GM21825 (cell line): ENCODE measurements around the gene HSP90AB1.

Experiments used
- ATAC-seq: cut with Tn5 transposase; IDR thresholded peaks from one replicate; pipeline ENCODE4 v1.9.1; 2021; ENCODE audit warnings: mild to moderate bottlenecking, moderate library complexity; ENCODE audit not compliant: unreplicated experiment

HSP90AB1 gene

DNA sequence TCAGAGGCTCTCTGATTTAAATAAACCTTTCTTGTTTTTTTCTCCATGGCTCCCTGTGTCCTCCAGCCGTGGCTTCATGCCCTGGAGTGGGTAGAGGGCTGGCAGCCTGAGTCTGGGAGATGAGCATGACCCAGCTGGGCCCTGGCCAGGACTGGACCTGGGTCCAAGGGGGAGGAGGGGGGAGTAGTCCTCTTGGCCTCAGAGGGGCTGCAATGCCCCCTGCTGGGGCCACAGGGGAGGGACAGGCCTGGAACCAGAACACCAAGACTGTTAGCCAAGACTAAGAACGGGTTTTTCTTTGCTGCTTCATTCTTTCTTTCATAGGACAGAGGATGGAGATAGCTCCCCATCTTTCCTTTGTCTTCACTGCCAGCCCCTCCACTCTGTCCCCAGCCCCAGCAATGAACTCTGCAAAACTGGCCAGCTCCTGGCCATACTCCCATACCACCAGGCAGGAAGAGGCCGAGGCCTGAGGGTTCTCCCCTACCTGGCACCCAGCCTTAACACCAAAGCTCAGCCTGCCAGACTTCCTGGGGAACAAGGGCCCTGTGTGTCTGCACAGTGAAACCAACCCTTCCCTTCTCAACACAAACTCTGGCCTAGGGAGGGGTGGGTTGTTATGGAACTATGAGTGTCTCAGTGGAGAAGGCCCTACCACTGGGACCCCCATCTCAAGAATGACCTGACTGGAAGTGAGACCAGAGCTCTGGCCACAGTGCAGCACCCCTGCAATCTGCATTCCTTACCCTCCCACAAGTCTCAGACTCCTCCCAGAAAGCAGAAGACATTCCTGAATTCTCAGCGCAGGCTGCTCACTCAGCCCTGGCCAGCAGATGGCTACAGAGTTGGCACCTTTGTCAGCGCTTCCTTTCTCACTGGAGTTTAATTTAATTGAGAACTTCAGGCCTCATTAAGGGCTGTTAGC, 12.5 kb upstream of the HSP90AB1 start:
- ATAC-seq = no peak

DNA sequence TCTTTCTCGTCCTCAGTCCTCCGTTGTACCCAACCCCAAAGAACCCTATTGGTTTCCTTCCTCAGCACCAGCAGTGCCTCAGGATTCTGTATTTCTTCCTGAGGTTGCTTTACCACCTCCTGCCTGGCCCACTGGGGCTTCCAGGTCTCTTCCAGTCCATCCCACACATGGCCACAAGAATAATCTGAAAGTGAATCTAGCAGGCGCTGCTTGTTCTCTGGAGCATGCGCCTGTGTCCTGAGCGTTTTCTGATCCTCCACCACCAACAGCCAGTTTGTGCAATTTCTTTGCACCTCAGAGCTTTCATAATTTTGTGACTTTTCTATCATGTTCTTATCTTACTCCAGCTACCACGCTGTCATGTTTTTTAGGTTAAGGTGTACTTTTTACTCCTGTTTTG, 11.6 kb upstream of the HSP90AB1 start:
- no peak for ATAC-seq

DNA sequence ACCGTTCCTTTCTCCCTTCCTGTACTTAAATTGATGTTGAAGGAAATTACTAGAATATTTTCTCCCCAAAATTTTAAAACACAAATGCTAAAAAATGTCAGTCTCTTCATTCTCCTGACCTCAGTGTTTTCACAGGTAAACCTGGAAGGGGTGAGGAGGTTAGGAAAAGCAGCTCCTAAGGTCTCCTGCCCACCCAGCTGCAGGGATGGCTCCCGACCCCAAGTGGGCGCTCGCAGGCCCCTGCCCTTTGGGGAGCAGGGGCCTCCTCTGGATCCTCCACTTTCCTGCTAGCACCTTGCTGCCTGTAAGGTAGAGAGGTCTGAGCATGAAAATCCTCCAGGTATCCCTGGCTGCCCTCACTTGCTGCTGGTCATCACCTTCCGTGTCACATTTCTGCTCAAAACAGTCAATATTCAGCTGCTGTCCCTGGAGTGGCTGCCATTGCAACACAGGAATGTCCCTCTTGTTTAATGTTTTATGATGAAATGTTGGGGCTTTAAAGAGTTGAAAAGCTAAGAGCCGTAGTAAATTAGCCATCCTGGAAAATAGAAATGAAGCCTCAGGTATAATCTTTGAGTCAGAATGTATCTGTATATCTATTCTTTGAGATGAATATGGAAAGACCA, 10.9 kb upstream of the HSP90AB1 start:
- ATAC-seq = no peak

DNA sequence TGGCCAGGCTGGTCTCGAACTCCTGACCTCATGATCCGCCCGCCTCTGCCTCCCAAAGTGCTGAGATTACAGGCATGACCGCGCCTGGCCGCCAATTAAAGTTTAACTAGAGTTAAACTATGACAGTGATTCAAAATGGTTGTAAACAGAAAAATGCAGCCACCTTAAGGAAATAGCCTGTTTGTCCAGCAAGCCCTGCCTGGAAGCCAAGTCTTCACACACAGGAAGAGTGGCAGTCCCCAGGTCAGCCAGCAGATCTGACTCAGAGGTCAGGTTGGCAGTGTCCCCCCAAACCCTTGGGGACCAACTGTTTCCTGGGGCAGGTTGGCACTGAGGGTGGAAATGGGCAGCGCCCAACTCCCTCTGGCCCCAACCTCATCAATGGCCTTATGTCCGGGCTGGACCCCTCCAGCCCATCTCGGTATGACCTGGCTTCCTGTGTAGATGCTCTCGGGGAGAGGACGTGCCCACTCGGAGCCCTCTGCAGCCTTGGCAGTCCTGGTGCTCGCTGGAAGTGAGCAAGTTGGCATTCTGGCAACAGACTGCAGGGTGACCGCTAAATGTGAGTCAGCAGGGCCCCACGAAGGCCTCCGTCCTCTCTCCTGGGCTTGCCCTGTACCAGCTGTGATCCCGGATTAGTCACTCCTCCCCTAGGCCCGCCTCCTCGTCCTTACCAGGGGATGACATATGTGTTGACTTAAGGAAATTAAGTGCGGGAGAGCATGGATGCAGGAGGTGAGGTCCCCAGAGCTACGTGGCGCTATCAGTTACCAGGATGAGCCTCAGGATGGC, 9.7 kb upstream of the HSP90AB1 start:
- ATAC-seq = peak; percentile 51

DNA sequence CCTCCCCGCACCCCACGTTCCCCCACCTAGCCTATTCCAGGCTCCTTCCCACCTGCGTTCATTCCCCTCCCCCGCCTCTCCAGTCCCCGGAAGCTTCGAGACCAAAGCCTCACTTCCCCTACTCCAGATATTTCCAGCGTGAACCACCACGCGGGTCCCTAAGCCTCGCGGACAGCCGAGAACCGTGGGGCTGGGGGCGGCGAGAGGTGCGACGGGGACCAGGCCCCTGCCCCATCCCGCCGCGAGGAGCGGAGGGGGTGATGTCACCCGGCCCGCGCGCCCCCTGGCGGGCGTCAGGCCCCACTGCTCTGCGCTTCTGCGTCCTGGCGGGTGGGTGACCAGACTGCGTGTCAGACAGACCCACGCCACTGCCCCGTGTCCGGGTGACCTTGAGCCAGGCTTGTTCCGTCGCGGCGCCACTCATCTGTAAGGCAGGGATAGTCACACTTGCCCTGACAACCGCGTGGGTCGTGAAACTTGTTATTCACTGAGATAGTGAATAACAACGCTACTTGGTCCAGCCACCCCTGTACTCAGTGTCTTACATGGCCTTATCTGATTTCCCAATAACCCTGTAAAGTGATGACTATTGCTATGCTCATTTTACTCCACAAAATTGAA, 9.0 kb upstream of the HSP90AB1 start:
- peak; percentile 79 for ATAC-seq

DNA sequence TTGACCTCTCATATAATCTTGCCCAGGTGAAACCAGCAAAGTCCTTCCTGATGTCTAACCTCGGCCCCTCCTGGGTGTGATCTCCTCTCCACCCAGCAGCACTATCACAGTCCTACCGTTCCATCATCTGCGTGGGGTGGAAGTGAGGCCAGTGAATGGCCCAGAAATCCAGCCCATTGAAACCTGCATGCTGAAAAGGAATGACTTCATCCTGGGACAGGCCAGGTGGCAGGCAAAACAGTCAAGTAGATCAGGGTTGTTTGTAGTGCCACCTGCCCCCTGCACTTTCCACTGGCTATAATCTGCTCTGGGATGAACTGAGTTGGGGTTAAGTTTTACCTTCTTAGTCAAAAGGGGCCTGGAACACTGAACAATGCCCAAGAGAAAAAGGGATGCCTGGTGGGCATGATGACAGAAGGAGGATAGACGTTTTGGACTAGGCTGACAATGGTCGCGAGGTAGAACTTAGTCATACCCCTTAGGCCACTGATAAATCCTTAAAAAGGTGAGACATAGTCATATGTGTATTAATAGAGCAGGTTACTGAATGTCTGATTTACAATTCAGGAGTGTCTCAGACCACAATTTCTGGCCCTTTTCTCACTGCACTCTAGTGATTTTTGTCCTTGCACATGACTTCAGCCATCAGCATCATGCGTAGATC, 8.1 kb upstream of the HSP90AB1 start:
- no peak for ATAC-seq

DNA sequence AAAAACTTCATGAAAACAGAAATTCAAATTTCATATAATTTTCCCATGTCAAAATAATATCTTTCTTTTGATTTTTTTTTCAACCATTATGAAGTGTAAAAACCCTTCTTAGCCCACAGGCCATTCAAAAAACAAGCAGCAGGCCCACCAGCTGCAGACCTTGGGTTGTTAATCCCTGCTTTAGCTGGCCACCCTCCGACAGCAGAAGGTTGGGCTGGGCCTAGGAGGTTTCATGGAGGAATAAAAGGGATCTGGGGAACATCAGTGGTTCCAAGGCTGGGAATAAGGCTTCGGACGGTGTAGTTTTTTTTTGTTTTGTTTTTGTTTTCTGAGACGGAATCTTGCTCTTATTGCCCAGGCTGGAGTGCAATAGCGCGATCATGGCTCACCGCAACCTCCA, 3.6 kb upstream of the HSP90AB1 start:
- ATAC-seq = no peak

DNA sequence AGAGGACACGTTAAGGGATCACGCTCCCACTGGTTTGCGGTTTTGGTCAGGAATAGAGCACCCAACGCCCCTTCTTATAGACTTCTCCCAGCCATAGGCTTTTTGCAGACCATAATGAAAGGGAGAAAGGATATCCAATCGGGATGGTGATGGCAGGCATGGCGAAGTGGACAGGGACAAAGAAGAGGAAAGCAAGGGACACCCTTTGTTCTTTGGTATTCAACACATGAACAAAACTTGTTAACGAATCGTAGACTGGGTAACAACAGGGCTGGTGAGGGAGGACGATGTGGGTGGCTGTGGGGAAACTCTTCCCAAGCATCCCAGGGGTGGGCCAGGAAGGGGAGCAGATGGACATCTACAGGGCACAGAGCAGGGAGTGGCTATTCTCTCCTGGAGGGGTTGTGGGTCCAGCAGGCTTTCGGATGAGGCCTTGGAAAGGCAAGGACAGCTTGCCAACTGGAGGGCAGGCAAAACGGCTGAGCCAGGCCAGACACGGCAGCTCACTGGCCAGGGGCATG, 1.4 kb upstream of the HSP90AB1 start:
- ATAC-seq = no peak

DNA sequence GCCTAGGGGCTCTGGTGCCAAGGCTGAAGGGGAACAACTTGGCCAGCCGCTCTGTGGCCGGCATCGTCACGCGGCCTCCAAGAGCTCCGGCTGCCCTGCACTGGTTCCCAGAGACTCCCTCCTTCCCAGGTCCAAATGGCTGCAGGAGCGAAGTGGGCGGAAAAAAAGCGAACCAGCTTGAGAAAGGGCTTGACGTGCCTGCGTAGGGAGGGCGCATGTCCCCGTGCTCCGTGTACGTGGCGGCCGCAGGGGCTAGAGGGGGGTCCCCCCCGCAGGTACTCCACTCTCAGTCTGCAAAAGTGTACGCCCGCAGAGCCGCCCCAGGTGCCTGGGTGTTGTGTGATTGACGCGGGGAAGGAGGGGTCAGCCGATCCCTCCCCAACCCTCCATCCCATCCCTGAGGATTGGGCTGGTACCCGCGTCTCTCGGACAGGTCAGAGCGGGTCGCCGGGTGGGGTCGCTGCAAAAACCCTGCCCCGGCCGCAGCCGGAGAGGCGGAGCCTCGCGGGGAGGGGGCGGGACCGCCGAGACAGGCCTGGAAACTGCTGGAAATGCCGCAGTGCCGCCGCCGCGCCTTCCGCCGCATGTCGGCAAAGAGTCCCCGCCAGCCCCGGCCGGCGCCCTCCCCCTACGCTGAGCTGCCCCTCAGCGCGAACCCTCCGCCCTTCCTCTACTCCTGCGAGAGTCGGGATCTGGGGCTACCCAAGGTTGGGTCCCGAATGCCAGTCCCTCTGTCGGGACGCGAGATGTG, 814 bp upstream of the HSP90AB1 start:
- peak; percentile 46 for ATAC-seq

DNA sequence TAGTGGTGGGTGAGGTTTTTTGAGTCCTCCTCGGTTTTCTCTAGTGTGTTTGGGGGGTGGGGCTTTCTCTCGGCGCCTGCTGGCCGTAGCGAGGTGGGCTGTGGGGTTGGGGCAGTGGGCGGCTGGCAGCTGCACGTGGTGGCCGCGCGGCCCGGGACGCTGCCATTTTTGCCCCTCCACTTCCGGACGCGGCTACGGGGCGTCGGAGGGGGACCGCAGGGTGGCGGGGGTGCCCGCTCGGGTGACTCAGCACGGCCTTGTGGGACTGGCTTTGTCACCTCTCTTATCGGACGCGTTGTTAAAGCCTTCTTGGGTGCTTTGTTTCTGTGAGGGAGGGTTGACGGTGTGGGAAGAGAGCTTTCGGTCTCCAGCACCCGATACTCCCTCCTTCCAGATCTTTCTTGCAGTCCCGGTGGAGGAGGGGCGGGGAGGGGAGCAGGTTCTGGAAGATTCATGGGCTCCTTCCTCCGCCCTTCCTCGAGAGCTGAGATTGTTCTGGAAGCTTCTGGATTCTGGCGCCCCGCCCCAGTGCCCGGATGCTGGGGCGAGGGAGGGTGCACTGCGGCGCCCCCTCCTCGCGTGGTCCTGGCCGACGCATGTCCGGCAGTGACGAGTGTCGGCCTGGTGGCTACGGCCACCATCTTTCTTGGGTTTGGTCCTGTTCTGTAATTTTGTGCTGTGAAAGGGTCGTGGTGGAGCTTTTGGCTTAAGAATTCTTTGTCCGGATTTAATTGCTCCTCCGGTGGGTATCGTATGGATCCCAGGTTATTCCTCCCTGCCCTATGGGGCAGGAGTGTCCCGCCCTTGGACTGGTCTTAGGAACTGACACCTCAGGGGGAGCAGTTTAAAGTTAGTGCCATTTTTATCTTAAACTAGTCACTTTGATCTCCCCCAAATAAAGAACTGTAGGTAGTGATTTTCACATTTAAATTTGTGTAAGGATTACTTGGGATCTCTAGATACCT, 719 bp downstream of the HSP90AB1 start:
- peak; percentile 29 for ATAC-seq

DNA sequence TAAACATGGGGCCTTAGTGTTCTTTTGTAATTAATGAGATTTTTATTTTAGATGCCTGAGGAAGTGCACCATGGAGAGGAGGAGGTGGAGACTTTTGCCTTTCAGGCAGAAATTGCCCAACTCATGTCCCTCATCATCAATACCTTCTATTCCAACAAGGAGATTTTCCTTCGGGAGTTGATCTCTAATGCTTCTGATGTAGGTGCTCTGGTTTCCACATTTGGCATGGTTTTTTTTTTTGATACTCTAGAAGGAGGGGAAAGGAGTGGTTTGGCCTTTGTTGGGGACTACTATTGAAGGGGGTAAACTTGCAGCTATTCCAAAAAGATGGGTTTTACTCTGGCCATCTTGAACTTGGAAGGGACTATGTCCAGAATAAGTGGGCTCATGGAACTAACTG, 1.7 kb downstream of the HSP90AB1 start:
- no peak for ATAC-seq

DNA sequence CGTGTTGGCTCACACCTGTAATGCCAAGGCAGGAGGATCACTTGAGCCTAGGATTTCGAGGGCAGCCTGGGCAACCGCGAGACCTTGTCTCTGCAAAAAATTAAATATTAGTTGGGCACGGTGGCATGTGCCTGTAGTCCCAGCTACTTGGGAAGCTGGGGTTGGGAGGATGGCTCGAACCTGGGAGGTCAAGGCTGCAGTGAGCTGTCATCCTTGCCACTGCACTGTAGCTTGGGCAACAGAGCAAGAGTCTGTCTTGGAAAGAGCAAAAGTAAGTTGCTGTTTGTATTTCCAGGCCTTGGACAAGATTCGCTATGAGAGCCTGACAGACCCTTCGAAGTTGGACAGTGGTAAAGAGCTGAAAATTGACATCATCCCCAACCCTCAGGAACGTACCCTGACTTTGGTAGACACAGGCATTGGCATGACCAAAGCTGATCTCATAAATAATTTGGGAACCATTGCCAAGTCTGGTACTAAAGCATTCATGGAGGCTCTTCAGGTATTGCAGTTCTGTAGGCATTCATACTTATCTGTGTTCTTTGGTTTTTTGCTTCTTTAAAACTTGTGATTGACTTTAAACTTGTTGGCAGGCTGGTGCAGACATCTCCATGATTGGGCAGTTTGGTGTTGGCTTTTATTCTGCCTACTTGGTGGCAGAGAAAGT, 2.3 kb downstream of the HSP90AB1 start:
- ATAC-seq = no peak

DNA sequence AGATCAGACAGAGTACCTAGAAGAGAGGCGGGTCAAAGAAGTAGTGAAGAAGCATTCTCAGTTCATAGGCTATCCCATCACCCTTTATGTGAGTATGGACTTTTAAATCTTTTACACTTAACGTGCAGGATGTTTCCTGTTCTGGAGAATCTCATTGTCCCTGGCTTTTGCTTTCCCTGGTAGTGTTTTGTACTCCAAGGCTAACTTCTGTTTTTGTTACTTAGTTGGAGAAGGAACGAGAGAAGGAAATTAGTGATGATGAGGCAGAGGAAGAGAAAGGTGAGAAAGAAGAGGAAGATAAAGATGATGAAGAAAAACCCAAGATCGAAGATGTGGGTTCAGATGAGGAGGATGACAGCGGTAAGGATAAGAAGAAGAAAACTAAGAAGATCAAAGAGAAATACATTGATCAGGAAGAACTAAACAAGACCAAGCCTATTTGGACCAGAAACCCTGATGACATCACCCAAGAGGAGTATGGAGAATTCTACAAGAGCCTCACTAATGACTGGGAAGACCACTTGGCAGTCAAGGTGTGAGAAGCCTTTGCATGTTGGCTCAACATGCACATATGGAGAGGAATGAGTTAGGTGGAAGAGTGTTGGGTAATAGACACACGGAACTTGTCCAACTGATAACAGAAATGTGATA, 3.3 kb downstream of the HSP90AB1 start:
- no peak for ATAC-seq

DNA sequence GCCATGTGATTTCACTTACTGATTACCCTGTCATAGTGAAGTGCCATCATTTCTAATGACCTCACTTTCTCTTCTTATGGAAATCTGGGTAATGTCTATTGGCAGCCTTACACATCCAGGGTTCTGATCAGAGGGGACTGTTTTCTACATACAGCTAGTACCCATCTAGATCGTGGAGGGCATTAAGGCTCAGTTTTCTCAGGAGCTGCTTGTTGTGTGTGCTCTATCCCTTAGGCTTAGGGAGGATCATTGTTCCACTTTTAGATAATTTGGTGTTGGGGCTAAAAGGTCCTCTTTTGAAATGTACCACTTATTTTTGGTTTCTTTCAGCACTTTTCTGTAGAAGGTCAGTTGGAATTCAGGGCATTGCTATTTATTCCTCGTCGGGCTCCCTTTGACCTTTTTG, 3.8 kb downstream of the HSP90AB1 start:
- ATAC-seq = no peak

DNA sequence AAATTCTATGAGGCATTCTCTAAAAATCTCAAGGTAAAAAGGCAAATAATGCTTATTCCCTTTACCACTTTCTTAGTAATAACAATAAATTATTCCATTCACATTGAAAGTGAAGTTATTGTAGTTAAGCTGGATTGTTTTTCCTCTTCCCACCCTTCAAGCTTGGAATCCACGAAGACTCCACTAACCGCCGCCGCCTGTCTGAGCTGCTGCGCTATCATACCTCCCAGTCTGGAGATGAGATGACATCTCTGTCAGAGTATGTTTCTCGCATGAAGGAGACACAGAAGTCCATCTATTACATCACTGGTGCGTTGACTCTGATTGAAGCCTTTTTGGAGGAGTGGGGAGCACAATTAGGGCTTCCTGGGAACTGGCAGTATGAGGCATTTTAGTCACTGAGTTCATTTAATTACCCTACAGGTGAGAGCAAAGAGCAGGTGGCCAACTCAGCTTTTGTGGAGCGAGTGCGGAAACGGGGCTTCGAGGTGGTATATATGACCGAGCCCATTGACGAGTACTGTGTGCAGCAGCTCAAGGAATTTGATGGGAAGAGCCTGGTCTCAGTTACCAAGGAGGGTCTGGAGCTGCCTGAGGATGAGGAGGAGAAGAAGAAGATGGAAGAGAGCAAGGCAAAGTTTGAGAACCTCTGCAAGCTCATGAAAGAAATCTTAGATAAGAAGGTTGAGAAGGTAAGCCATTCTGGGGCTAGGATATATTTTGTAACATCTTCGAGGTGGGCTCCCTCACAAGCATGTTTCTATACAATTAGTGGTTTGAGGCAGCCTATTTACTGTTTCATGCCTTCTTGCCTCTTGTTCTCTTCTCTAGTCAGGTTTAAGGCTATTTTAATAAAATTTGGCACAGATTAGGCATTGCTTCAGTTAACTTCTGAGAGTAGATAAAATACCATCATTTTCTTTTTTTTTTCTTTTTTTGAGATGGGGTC, 4.9 kb downstream of the HSP90AB1 start:
- no peak for ATAC-seq
